HEK293 (cell line): ENCODE results near the gene HES5.

Source experiments
- CTCF ChIP-seq: fragments of 450-650 bp; formaldehyde crosslinking; IDR thresholded peaks from 2 replicates; pipeline ENCODE4 v1.5.1; 2016; ENCODE audit warnings: missing biosample characterization, missing genetic modification characterization
- ELK4 ChIP-seq: IDR thresholded peaks from 2 replicates; pipeline ENCODE4 v1.6.1; 2011; ENCODE audit warnings: mild to moderate bottlenecking, low read depth, low read length, borderline replicate concordance
- PRDM10 ChIP-seq: fragments of 450-650 bp; formaldehyde crosslinking; IDR thresholded peaks from 2 replicates; pipeline ENCODE4 v1.5.1; 2016; ENCODE audit warnings: missing biosample characterization, missing genetic modification characterization
- RBAK ChIP-seq: fragments of 450-650 bp; formaldehyde crosslinking; IDR thresholded peaks from 2 replicates; pipeline ENCODE4 v1.5.1; 2016; ENCODE audit warnings: missing biosample characterization, missing genetic modification characterization
- REST ChIP-seq: fragments of 450-650 bp; formaldehyde crosslinking; IDR thresholded peaks from 2 replicates; pipeline ENCODE4 v1.5.1; 2016; ENCODE audit warnings: missing biosample characterization, missing genetic modification characterization
- SP2 ChIP-seq: fragments of 450-650 bp; formaldehyde crosslinking; IDR thresholded peaks from 2 replicates; pipeline ENCODE4 v1.5.1; 2016; ENCODE audit warnings: missing biosample characterization, missing genetic modification characterization
- TSHZ1 ChIP-seq: fragments of 450-650 bp; formaldehyde crosslinking; IDR thresholded peaks from 2 replicates; pipeline ENCODE4 v1.5.1; 2016; ENCODE audit warnings: missing biosample characterization, missing genetic modification characterization, borderline replicate concordance

- TF ChIP-seq TSHZ1 (tag by site-specific recombination), result no peak
- TF ChIP-seq RBAK (tag by site-specific recombination), result no peak
- no peak for TF ChIP-seq SP2 (tag by site-specific recombination)
- no peak for TF ChIP-seq CTCF
- TF ChIP-seq PRDM10 (tag by site-specific recombination), result no peak; the same call in 1 of the 2 replicates
- TF ChIP-seq ELK4, result no peak
- no peak for TF ChIP-seq REST (tag by site-specific recombination)
Measured at GRCh38 chr1:2547210-2548067, 17.4 kb upstream of the HES5 start.
